ENCODE results near the gene MED12. TPM values are rescaled to one million over a fixed set of nuclear protein-coding genes. Genes with fewer than 3 reads are reported as not detected.

Gene MED12
- total and polyA plus RNA-seq, 2 donors from 2014 or later: 5.2 to 42.7 TPM

DNA sequence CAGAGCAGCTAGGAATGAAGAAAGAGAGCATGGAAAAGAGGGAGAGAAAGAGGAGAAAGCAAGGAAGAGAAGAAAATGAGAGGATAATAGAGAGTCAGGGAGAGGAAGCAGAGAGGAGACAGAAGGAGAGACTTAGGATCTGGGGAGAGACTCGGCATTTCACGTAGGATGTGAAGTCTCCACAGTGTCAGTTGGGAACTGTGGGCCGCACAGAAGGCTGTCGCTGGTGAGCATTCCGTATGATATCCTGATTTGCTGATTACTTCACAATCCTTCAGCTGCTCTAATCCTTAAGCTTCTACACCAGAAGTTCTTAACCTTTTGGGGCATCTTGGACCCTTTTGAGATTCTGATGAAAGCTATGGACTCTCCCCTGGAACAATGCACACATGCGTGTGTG, 40.2 kb downstream of the MED12 start:
- no peaks in the 10 kb centered on the region for H3K9me3 ChIP-seq (ENCODE audit: control insufficient read depth in 2 of 3, insufficient read depth in 1 of 3, low read length in 3 of 3)
- no peaks in the 10 kb centered on the region for H3K27me3 ChIP-seq (ENCODE audit: control insufficient read depth, insufficient read depth, low read length)
- peaks cover 0 to 2% (median 0%) of the 10 kb centered on the region in 3 donors for H3K36me3 ChIP-seq (ENCODE audit: control insufficient read depth in 2 of 3, insufficient read depth in 3 of 3, low read length in 3 of 3)
- H3K4me1 ChIP-seq (ENCODE audit: control insufficient read depth in 2 of 3, insufficient read depth in 2 of 3, low read depth in 1 of 3, low read length in 3 of 3): no peaks in the 10 kb centered on the region
- TF ChIP-seq, protein P1, sequence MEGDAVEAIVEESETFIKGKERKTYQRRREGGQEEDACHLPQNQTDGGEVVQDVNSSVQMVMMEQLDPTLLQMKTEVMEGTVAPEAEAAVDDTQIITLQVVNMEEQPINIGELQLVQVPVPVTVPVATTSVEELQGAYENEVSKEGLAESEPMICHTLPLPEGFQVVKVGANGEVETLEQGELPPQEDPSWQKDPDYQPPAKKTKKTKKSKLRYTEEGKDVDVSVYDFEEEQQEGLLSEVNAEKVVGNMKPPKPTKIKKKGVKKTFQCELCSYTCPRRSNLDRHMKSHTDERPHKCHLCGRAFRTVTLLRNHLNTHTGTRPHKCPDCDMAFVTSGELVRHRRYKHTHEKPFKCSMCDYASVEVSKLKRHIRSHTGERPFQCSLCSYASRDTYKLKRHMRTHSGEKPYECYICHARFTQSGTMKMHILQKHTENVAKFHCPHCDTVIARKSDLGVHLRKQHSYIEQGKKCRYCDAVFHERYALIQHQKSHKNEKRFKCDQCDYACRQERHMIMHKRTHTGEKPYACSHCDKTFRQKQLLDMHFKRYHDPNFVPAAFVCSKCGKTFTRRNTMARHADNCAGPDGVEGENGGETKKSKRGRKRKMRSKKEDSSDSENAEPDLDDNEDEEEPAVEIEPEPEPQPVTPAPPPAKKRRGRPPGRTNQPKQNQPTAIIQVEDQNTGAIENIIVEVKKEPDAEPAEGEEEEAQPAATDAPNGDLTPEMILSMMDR (IDR thresholded peaks at IDR 0.05; ENCODE audit: borderline replicate concordance, extremely low read depth, insufficient read depth): no peak
- DNase-seq (no peak), FAIRE-seq (no peak)
- intact Hi-C loops (cut with DNase I): no loop called here
- no peak overlapping the region for H3K27ac ChIP-seq (ENCODE audit: low read depth in 2 of 2, low read length in 2 of 2)
- no peak overlapping the region for H3K4me3 ChIP-seq (ENCODE audit: low read length in 3 of 3)
- H3K9ac ChIP-seq (ENCODE audit: low read length in 3 of 3): no peak overlapping the region

DNA sequence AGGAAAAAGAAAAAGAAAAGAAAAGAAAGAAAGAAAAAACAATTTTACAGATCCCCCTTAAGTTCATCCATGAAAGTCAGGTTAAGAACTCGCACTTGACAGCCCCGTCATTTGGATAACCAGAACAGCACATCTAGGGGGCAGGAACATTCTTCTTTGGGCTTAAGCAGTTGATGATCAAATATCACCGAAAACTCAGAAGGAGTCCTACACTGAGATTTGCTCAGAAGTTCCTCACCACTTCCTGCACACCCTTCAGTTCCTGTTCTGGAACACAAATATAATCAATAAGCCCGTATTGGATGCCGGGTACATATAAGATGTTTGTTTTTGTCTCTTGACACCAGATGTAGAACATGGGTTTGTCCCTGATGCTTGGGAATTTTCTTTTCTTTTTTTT, 40.9 kb downstream of the MED12 start:
- H3K27me3 ChIP-seq (ENCODE audit: control insufficient read depth, insufficient read depth, low read length): no peaks in the 10 kb centered on the region
- H3K27ac ChIP-seq (ENCODE audit: low read depth in 2 of 2, low read length in 2 of 2): no peak overlapping the region
- H3K9ac ChIP-seq (ENCODE audit: low read length in 3 of 3): no peak overlapping the region
- intact Hi-C loops (cut with DNase I): no loop called here
- TF ChIP-seq, protein P1 (IDR thresholded peaks at IDR 0.05; ENCODE audit: borderline replicate concordance, extremely low read depth, insufficient read depth): no peak
- H3K4me1 ChIP-seq (ENCODE audit: control insufficient read depth in 2 of 3, insufficient read depth in 2 of 3, low read depth in 1 of 3, low read length in 3 of 3): no peaks in the 10 kb centered on the region
- DNase-seq: no peak
- peaks cover 0 to 2% (median 0%) of the 10 kb centered on the region in 3 donors for H3K36me3 ChIP-seq (ENCODE audit: control insufficient read depth in 2 of 3, insufficient read depth in 3 of 3, low read length in 3 of 3)
- no peak overlapping the region for H3K4me3 ChIP-seq (ENCODE audit: low read length in 3 of 3)
- no peak for FAIRE-seq
- H3K9me3 ChIP-seq (ENCODE audit: control insufficient read depth in 2 of 3, insufficient read depth in 1 of 3, low read length in 3 of 3): no peaks in the 10 kb centered on the region

GRCh38 chrX:71160475-71160874, 42.1 kb downstream of the MED12 start:
- FAIRE-seq (no peak), DNase-seq (no peak)
- intact Hi-C loops (cut with DNase I): no loop called here
- H3K27me3 ChIP-seq (ENCODE audit: control insufficient read depth, insufficient read depth, low read length): no peaks in the 10 kb centered on the region
- TF ChIP-seq, protein P1 (IDR thresholded peaks at IDR 0.05; ENCODE audit: borderline replicate concordance, extremely low read depth, insufficient read depth): no peak
- H3K9ac ChIP-seq (ENCODE audit: low read length in 3 of 3): no peak overlapping the region
- no peaks in the 10 kb centered on the region for H3K9me3 ChIP-seq (ENCODE audit: control insufficient read depth in 2 of 3, insufficient read depth in 1 of 3, low read length in 3 of 3)
- no peak overlapping the region for H3K27ac ChIP-seq (ENCODE audit: low read depth in 2 of 2, low read length in 2 of 2)
- no peaks in the 10 kb centered on the region for H3K4me1 ChIP-seq (ENCODE audit: control insufficient read depth in 2 of 3, insufficient read depth in 2 of 3, low read depth in 1 of 3, low read length in 3 of 3)
- no peak overlapping the region for H3K4me3 ChIP-seq (ENCODE audit: low read length in 3 of 3)
- H3K36me3 ChIP-seq (ENCODE audit: control insufficient read depth in 2 of 3, insufficient read depth in 3 of 3, low read length in 3 of 3): peaks cover 0 to 2% (median 0%) of the 10 kb centered on the region in 3 donors

- H3K9me3 ChIP-seq (ENCODE audit: control insufficient read depth in 2 of 3, insufficient read depth in 1 of 3, low read length in 3 of 3): no peaks in the 10 kb centered on the region
- TF ChIP-seq, protein P1 (IDR thresholded peaks at IDR 0.05; ENCODE audit: borderline replicate concordance, extremely low read depth, insufficient read depth): no peak
- no peaks in the 10 kb centered on the region for H3K27me3 ChIP-seq (ENCODE audit: control insufficient read depth, insufficient read depth, low read length)
- FAIRE-seq (no peak), DNase-seq (no peak)
- H3K36me3 ChIP-seq (ENCODE audit: control insufficient read depth in 2 of 3, insufficient read depth in 3 of 3, low read length in 3 of 3): no peaks in the 10 kb centered on the region
- no peak overlapping the region for H3K9ac ChIP-seq (ENCODE audit: low read length in 3 of 3)
- intact Hi-C loops (cut with DNase I): no loop called here
- no peak overlapping the region for H3K4me3 ChIP-seq (ENCODE audit: low read length in 3 of 3)
- H3K4me1 ChIP-seq (ENCODE audit: control insufficient read depth in 2 of 3, insufficient read depth in 2 of 3, low read depth in 1 of 3, low read length in 3 of 3): no peaks in the 10 kb centered on the region
- no peak overlapping the region for H3K27ac ChIP-seq (ENCODE audit: low read depth in 2 of 2, low read length in 2 of 2)
Measured at GRCh38 chrX:71162981-71163380, 44.6 kb downstream of the MED12 start.

Measured in kidney (tissue), 14 donors.